GM12891 (cell line): ENCODE results near the gene PCSK6.

Source experiments
- PAX5 ChIP-seq: IDR thresholded peaks from 2 replicates; pipeline ENCODE4 v1.6.1; 2011; ENCODE audit warnings: low read length, moderate library complexity, mild to moderate bottlenecking; ENCODE audit not compliant: insufficient read depth, severe bottlenecking
- POLR2A ChIP-seq: IDR thresholded peaks from 2 replicates; pipeline ENCODE4 v1.6.1; 2011; ENCODE audit warnings: low read depth, low read length, control low read depth
- POLR2AphosphoS5 ChIP-seq: IDR thresholded peaks from 2 replicates; pipeline ENCODE4 v1.6.1; 2011; ENCODE audit warnings: low read depth, low read length, control low read depth

DNA sequence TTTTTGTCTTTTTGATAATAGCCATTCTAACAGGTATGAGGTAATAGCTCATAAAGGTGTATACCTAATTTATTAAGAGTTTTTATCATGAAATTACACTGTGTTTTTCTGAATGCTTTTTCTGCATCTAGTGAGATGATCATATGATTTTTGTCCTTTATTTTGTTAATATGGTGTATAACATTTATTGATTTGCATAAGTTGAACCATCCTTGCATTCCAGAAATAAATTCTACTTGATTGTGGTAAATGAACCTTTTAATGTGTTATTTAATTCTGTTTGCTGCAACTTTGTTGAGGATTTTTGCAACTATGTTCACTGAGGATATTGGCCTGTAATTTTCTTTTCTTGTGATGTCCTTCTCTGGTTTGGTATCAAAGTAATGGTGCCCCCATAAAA, 28.0 kb upstream of the PCSK6 start:
- TF ChIP-seq POLR2A (no peak), POLR2AphosphoS5 (no peak), PAX5 (no peak)
